AG09319 (cell line): ENCODE measurements around the gene ZNF710.
"Not testable (repeated sequence)": the region's sequence is repeated elsewhere in the genome, so short reads cannot be mapped to it uniquely, and the experiment has no call there.

ENCODE experiments used
- DNase-seq: peaks from one replicate; pipeline ENCODE4 v3.0.0-alpha.2; 2010; ENCODE audit warnings: low read depth; ENCODE audit errors: extremely low read depth
- CTCF ChIP-seq: IDR thresholded peaks from 2 replicates; pipeline ENCODE4 v1.5.1; 2011; ENCODE audit warnings: low read depth, mild to moderate bottlenecking, inconsistent platforms, low read length, moderate library complexity

Gene ZNF710

GRCh38 chr15:90067181-90067952, 66.2 kb downstream of the ZNF710 start:
- no peak for TF ChIP-seq CTCF
- DNase-seq = no peak

GRCh38 chr15:90067953-90068606, 67.0 kb downstream of the ZNF710 start:
- no peak for TF ChIP-seq CTCF
- DNase-seq = no peak

- not testable (repeated sequence) for DNase-seq
Measured at GRCh38 chr15:90070623-90071022, 69.5 kb downstream of the ZNF710 start.

- DNase-seq = peak; percentile 62
- TF ChIP-seq CTCF = peak; percentile 89
Measured at GRCh38 chr15:90071220-90071807, 70.2 kb downstream of the ZNF710 start.

- TF ChIP-seq CTCF = no peak
- DNase-seq = no peak
Measured at GRCh38 chr15:90072978-90073640, 72.0 kb downstream of the ZNF710 start.

GRCh38 chr15:90074023-90074422, 72.9 kb downstream of the ZNF710 start:
- no peak for TF ChIP-seq CTCF
- DNase-seq = no peak

GRCh38 chr15:90074916-90075315, 73.8 kb downstream of the ZNF710 start:
- no peak for DNase-seq
- TF ChIP-seq CTCF = no peak
